ENCODE results near the gene CUX1. TPM values are rescaled to one million over a fixed set of nuclear protein-coding genes. Genes with fewer than 3 reads are reported as not detected.

CUX1 gene
- total and polyA plus RNA-seq, 7 experiments from 2014 or later: 10.1 to 81.6 (median 42.5) TPM

DNA sequence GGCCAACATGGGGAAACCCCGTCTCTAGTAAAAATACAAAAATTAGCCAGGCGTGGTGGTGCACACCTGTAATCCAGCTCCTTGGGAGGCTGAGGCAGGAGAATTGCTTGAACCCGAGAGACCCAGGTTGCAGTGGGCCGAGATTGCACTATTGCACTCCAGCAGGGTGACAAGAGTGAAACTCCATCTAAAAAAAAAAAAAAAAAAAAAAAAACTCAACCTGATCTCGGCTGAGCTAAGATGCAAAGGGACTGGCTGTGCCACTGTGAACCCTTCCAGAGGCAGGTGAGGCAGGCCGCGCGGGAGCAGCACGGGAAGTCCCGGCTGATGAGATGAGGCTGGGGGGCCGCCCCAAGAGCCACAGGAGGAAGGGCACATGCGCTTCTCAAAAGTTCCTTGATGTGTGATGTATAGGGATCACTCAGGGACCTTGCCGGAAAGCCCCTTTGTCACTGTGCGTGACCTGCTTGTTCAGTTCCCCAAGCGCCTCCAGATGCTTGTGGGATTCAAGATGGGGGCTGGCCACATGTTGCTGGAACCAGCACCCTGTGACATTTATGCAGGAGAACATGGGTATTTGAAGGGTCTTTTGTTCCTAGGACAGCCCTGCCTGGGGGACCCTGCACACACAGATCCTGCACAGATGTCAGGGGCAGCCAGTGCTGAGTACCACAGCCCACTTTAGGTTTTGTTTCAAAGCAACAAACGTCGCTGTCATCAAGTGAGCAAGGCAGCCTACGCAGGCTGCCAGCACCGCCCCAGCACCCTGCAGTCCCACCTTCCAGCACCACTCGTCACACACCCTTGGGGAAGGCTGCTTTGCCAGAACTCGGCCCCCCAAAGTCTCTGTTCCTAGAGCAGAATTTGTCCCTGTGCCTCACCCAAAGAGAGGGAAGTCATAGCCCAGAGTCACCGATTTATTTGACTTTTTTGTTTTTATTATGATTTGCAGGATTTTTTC is 394.4 kb downstream of the CUX1 start:
- no peaks in the 10 kb centered on the region for H3K4me1 ChIP-seq (ENCODE audit: control insufficient read depth in 2 of 2, insufficient read depth in 2 of 2, low read length in 2 of 2)
- H3K27ac Mint-ChIP-seq: no peak overlapping the region
- ChIA-PET POLR2A (no interaction called here), CTCF (no interaction called here)
- H3K36me3 Mint-ChIP-seq: peaks cover 1 to 26% (median 7%) of the 10 kb centered on the region in 5 donors
- H3K27me3 Mint-ChIP-seq: no peaks in the 10 kb centered on the region
- peaks cover 0 to 25% (median 0%) of the 10 kb centered on the region in 3 experiments for H3K36me3 ChIP-seq (ENCODE audit: control insufficient read depth in 2 of 3, insufficient read depth in 3 of 3, low read length in 3 of 3)
- no peak for DNase-seq
- no peak overlapping the region for H3K4me3 ChIP-seq (ENCODE audit: low read length)
- H3K9me3 ChIP-seq (ENCODE audit: control insufficient read depth in 2 of 3, low read length in 3 of 3): no peaks in the 10 kb centered on the region
- no peaks in the 10 kb centered on the region for H3K9me3 Mint-ChIP-seq
- intact Hi-C loops (cut with micrococcal nuclease): no loop called here
- no peak for ATAC-seq
- H3K4me3 Mint-ChIP-seq: no peak overlapping the region
- H3K27me3 ChIP-seq (ENCODE audit: control insufficient read depth in 2 of 2, insufficient read depth in 2 of 2, low read length in 2 of 2): no peaks in the 10 kb centered on the region
- H3K27ac ChIP-seq (ENCODE audit: low read depth, low read length): no peak overlapping the region
- H3K4me1 Mint-ChIP-seq: no peaks in the 10 kb centered on the region

DNA sequence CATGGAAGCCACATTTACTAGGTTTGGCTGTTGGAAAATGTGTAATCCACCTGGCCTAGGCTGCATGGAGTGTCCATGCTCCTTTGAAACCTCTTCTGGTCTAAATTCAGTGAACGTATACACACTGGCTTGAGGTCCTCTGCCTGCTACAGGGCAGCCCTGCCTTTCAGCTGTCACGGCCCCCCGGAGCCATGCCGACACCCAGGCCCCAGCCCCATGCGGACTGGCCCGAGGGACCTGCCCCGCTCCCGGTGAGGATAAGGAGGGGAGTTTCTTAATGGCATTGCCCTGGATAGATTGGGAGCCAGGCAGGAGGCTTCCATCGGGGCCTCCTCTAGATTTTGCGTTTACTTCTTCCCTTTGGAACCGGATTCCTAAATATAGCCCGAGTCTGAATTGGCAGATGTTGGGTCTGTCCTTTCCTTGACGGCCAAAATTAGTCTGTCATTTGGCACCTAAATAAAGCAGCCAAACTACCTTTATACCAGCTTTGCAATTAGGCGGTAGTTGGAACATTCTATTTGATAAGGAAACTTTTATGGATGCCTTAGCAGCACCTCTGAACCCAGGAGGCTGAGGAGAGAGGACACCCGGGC is 397.1 kb downstream of the CUX1 start:
- Mint-ChIP-seq H3K9me3 (no peaks in the 10 kb centered on the region), H3K4me1 (peaks cover 0 to 6% (median 0%) of the 10 kb centered on the region in 7 donors), H3K27ac (no peak overlapping the region), H3K4me3 (no peak overlapping the region), H3K27me3 (no peaks in the 10 kb centered on the region), H3K36me3 (peaks cover 1 to 23% (median 5%) of the 10 kb centered on the region in 5 donors)
- H3K4me3 ChIP-seq (ENCODE audit: low read length): no peak overlapping the region
- CTCF ChIA-PET: no interaction called here
- peaks cover 0 to 13% (median 0%) of the 10 kb centered on the region in 3 experiments for H3K36me3 ChIP-seq (ENCODE audit: control insufficient read depth in 2 of 3, insufficient read depth in 3 of 3, low read length in 3 of 3)
- intact Hi-C loops (cut with micrococcal nuclease): no loop called here
- no peaks in the 10 kb centered on the region for H3K9me3 ChIP-seq (ENCODE audit: control insufficient read depth in 2 of 3, low read length in 3 of 3)
- POLR2A ChIA-PET: no interaction called here
- H3K27me3 ChIP-seq (ENCODE audit: control insufficient read depth in 2 of 2, insufficient read depth in 2 of 2, low read length in 2 of 2): no peaks in the 10 kb centered on the region
- H3K4me1 ChIP-seq (ENCODE audit: control insufficient read depth in 2 of 2, insufficient read depth in 2 of 2, low read length in 2 of 2): no peaks in the 10 kb centered on the region
- ATAC-seq: no peak
- no peak overlapping the region for H3K27ac ChIP-seq (ENCODE audit: low read depth, low read length)
- no peak for DNase-seq

DNA sequence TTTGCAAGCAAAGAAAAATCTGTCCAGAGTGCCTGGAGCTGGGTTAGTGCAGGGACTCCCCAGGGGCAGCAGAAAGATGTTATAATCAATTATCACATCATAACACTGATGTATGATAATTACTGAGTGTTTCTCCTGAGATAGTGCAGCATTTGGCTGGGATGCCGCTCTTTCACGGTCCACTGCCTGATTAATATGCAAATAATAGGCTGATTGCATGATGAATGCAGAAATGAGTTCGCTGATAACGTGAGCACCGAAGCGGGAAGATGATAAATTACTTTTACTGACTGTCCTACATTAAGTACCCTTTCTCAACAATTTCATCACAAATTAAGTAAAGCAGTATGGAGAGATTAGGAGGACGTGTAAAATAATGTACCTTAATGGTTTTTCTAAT is 397.8 kb downstream of the CUX1 start:
- CTCF ChIA-PET: no interaction called here
- Histone ChIP-seq H3K27me3 (ENCODE audit: control insufficient read depth in 2 of 2, insufficient read depth in 2 of 2, low read length in 2 of 2) (no peaks in the 10 kb centered on the region), H3K9me3 (ENCODE audit: control insufficient read depth in 2 of 3, low read length in 3 of 3) (no peaks in the 10 kb centered on the region), H3K27ac (ENCODE audit: low read depth, low read length) (no peak overlapping the region), H3K36me3 (ENCODE audit: control insufficient read depth in 2 of 3, insufficient read depth in 3 of 3, low read length in 3 of 3) (peaks cover 0 to 9% (median 0%) of the 10 kb centered on the region in 3 experiments), H3K4me1 (ENCODE audit: control insufficient read depth in 2 of 2, insufficient read depth in 2 of 2, low read length in 2 of 2) (no peaks in the 10 kb centered on the region), H3K4me3 (ENCODE audit: low read length) (no peak overlapping the region)
- H3K4me1 Mint-ChIP-seq: peaks cover 0 to 7% (median 0%) of the 10 kb centered on the region in 7 donors
- intact Hi-C loops (cut with micrococcal nuclease): no loop called here
- H3K27ac Mint-ChIP-seq: no peak overlapping the region
- ATAC-seq: no peak
- POLR2A ChIA-PET: no interaction called here
- no peaks in the 10 kb centered on the region for H3K27me3 Mint-ChIP-seq
- no peaks in the 10 kb centered on the region for H3K9me3 Mint-ChIP-seq
- H3K36me3 Mint-ChIP-seq: peaks cover 1 to 23% (median 5%) of the 10 kb centered on the region in 5 donors
- DNase-seq: no peak
- H3K4me3 Mint-ChIP-seq: no peak overlapping the region

- Mint-ChIP-seq H3K4me1 (peaks cover 0 to 7% (median 0%) of the 10 kb centered on the region in 7 donors), H3K27me3 (no peaks in the 10 kb centered on the region), H3K4me3 (no peak overlapping the region), H3K27ac (no peak overlapping the region), H3K9me3 (no peaks in the 10 kb centered on the region), H3K36me3 (peaks cover 1 to 20% (median 5%) of the 10 kb centered on the region in 5 donors)
- Histone ChIP-seq H3K9me3 (ENCODE audit: control insufficient read depth in 2 of 3, low read length in 3 of 3) (no peaks in the 10 kb centered on the region), H3K36me3 (ENCODE audit: control insufficient read depth in 2 of 3, insufficient read depth in 3 of 3, low read length in 3 of 3) (peaks cover 0 to 5% (median 0%) of the 10 kb centered on the region in 3 experiments), H3K27me3 (ENCODE audit: control insufficient read depth in 2 of 2, insufficient read depth in 2 of 2, low read length in 2 of 2) (no peaks in the 10 kb centered on the region), H3K4me1 (ENCODE audit: control insufficient read depth in 2 of 2, insufficient read depth in 2 of 2, low read length in 2 of 2) (no peaks in the 10 kb centered on the region), H3K27ac (ENCODE audit: low read depth, low read length) (no peak overlapping the region), H3K4me3 (ENCODE audit: low read length) (no peak overlapping the region)
- ChIA-PET CTCF (no interaction called here), POLR2A (no interaction called here)
- intact Hi-C loops (cut with micrococcal nuclease): no loop called here
- no peak for DNase-seq
- ATAC-seq: no peak
Observed at GRCh38 chr7:102215711-102216110, 398.3 kb downstream of the CUX1 start.

DNA sequence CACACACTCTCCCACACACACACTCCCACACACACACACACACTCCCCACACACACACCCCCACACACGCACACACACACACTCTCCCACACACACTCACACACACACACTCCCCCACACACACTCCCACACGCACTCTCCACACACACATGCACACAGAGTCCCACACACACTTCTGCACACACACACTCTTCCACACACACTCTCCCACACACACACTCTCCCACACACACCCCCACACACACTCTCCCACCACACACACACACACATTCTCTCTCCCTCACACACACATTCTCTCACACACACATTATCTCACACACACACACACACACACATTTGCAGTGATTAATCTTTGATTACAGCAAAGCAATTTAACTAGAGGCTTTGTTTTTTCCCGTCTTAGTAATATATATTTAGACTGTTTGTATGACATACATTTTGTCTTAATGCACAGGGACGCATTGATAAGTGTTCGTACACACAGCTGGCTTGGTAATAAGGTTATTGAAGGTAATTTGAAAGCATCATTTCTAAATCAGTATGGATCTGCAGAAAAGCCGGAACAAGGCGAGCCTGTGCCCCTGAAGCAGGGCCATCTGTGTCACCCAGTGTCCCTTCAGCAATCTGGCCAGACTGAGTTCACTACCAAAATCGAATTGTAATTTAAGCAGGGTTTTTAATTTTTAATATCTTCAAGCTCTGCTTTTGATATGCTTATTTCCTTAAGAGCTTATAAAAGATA is 399.3 kb downstream of the CUX1 start:
- Histone ChIP-seq H3K9me3 (ENCODE audit: control insufficient read depth in 2 of 3, low read length in 3 of 3) (no peaks in the 10 kb centered on the region), H3K27me3 (ENCODE audit: control insufficient read depth in 2 of 2, insufficient read depth in 2 of 2, low read length in 2 of 2) (no peaks in the 10 kb centered on the region), H3K36me3 (ENCODE audit: control insufficient read depth in 2 of 3, insufficient read depth in 3 of 3, low read length in 3 of 3) (no peaks in the 10 kb centered on the region), H3K27ac (ENCODE audit: low read depth, low read length) (no peak overlapping the region), H3K4me3 (ENCODE audit: low read length) (no peak overlapping the region), H3K4me1 (ENCODE audit: control insufficient read depth in 2 of 2, insufficient read depth in 2 of 2, low read length in 2 of 2) (no peaks in the 10 kb centered on the region)
- DNase-seq: no peak
- H3K4me3 Mint-ChIP-seq: no peak overlapping the region
- ChIA-PET CTCF (no interaction called here), POLR2A (no interaction called here)
- peaks cover 0 to 7% (median 0%) of the 10 kb centered on the region in 7 donors for H3K4me1 Mint-ChIP-seq
- H3K27ac Mint-ChIP-seq: peak overlapping the region in 1 of 9 donors; percentile 22
- no peak for ATAC-seq
- no peaks in the 10 kb centered on the region for H3K27me3 Mint-ChIP-seq
- H3K36me3 Mint-ChIP-seq: peaks cover 1 to 18% (median 5%) of the 10 kb centered on the region in 5 donors
- intact Hi-C loops (cut with micrococcal nuclease): no loop called here
- no peaks in the 10 kb centered on the region for H3K9me3 Mint-ChIP-seq

DNA sequence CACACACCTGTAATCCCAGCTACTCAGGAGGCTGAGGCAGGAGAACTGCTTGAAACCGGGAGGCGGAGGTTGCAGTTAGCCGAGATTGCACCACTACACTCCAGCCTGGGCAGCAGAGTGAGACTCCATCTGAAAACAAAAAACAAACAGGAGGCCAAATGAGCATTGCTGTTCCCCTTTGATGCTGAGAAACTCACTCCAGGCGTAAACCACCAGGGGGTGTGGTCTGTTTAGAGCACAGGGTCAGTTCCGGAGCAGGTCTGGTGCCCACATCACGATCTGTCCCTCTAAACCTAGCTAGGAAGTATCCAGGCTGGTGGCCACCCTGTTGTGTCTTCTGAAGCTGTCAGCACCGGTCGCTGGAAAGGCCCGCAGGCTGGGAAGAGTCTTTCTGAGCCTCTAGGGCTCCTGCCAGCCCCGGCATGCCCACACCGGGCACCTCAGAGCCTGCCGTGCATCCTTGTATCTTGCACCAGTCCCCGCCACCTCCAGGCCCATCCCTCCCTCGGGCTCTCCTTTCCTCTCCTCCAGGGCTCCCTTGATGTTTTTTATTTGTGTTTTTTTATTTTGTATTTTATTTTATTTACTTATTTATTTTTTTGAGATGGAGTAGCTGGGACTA is 402.9 kb downstream of the CUX1 start:
- Mint-ChIP-seq H3K27me3 (no peaks in the 10 kb centered on the region), H3K9me3 (no peaks in the 10 kb centered on the region), H3K4me1 (peaks cover 0 to 7% (median 0%) of the 10 kb centered on the region in 7 donors), H3K4me3 (no peak overlapping the region), H3K27ac (no peak overlapping the region), H3K36me3 (peaks cover 1 to 6% (median 2%) of the 10 kb centered on the region in 5 donors)
- intact Hi-C loops (cut with micrococcal nuclease): no loop called here
- ChIA-PET CTCF (no interaction called here), POLR2A (no interaction called here)
- ATAC-seq (no peak), DNase-seq (no peak)
- no peaks in the 10 kb centered on the region for H3K27me3 ChIP-seq (ENCODE audit: control insufficient read depth in 2 of 2, insufficient read depth in 2 of 2, low read length in 2 of 2)
- H3K36me3 ChIP-seq (ENCODE audit: control insufficient read depth in 2 of 3, insufficient read depth in 3 of 3, low read length in 3 of 3): peaks cover 0 to 3% (median 0%) of the 10 kb centered on the region in 3 experiments
- H3K27ac ChIP-seq (ENCODE audit: low read depth, low read length): no peak overlapping the region
- no peak overlapping the region for H3K4me3 ChIP-seq (ENCODE audit: low read length)
- H3K4me1 ChIP-seq (ENCODE audit: control insufficient read depth in 2 of 2, insufficient read depth in 2 of 2, low read length in 2 of 2): no peaks in the 10 kb centered on the region
- no peaks in the 10 kb centered on the region for H3K9me3 ChIP-seq (ENCODE audit: control insufficient read depth in 2 of 3, low read length in 3 of 3)
